HG02973 (cell line): ENCODE measurements around the gene MTCH1.

Source experiments
- ATAC-seq: cut with Tn5 transposase; IDR thresholded peaks from one replicate; pipeline ENCODE4 v1.9.1; 2021; ENCODE audit warnings: moderate library complexity; ENCODE audit not compliant: unreplicated experiment

The MTCH1 gene

GRCh38 chr6:37018198-37019064, 32.4 kb upstream of the MTCH1 start:
- ATAC-seq = peak; percentile 83

GRCh38 chr6:37017606-37018197, 31.7 kb upstream of the MTCH1 start:
- no peak for ATAC-seq

GRCh38 chr6:37016995-37017394, 31.0 kb upstream of the MTCH1 start:
- no peak for ATAC-seq

GRCh38 chr6:37015532-37015931, 29.5 kb upstream of the MTCH1 start:
- no peak for ATAC-seq

DNA sequence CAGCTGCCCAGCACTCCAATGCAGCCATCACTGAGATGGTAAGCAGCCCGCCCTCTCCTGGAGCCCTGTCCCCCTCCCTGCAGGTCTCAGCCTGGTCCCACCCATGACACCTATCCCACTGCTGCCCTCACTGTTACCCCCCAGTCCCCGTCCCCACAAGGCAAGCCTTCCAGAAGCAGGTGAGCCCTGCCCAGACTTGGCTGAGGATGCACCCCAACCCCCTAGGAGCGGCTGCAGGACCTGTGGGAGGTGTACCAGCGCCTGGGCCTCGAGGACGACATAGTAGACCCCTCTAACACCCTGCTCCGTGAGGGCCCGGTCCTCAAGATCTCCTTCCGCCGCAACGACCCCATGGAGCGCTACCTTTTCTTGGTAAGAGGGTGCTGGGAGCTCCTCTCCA, 28.7 kb upstream of the MTCH1 start:
- ATAC-seq = no peak

DNA sequence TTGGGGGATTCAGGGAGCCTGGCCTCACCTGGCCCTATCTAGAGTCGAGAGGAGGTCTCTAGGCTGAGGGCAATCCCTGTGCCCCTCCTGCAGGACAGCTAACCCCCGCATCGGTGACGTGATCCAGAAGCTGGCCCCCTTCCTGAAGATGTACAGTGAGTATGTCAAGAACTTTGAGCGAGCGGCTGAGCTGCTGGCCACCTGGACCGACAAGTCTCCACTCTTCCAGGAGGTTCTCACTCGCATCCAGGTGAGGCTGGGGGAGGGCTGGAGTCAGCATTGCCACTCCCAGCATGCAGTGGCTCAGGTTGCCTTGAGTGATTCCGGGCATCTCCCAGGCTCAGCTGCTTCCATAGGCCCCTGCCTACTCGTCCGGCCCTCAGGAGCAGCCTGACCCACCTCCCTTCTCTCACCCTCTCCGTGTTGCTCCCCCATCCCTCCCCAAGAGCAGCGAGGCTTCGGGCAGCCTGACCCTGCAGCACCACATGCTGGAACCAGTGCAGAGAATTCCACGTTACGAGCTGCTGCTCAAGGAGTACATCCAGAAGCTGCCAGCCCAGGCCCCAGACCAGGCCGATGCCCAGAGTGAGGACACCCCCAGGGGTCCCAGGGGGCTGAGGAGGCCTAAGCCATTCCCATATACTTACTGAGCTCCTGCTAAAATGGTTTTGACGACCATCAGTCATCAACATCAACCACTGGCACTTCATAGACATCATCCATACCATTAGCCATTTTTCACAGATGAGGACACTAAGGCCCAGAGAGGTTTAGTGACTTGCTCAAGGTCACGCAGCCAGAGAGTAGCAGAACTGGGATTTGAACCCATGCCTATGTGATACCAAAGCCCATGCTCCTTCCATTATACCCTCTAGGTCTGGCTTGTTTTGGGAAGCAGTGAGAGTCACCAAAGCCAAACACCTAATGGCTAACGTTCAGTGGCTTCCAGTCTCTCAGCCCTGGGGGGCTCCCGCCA, 27.8 kb upstream of the MTCH1 start:
- no peak for ATAC-seq

GRCh38 chr6:37011656-37012378, 25.8 kb upstream of the MTCH1 start:
- ATAC-seq = no peak

DNA sequence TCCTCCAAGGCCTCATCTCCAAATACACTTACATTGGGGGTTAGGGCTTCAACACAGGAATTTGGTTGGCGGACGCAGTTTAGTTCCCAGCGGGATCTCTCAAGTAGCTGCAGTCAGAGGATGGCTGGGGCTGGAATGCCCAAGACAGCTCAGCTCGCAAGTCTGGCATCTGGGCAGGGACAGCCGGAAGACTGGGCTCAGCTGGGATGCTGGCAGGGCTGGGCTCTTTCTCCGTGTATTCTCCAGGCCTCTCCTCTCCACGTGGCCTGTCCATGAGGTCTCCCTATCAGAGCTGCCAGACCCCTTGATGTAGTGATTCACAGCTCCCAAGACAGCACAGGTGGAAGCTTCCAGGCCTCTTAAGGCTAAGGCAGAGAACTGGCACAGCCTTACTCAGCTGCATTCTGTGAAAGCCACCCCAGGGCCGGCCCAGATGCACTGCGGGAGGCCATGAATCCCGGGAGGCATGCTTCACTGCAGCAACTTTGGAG, 24.5 kb upstream of the MTCH1 start:
- no peak for ATAC-seq

DNA sequence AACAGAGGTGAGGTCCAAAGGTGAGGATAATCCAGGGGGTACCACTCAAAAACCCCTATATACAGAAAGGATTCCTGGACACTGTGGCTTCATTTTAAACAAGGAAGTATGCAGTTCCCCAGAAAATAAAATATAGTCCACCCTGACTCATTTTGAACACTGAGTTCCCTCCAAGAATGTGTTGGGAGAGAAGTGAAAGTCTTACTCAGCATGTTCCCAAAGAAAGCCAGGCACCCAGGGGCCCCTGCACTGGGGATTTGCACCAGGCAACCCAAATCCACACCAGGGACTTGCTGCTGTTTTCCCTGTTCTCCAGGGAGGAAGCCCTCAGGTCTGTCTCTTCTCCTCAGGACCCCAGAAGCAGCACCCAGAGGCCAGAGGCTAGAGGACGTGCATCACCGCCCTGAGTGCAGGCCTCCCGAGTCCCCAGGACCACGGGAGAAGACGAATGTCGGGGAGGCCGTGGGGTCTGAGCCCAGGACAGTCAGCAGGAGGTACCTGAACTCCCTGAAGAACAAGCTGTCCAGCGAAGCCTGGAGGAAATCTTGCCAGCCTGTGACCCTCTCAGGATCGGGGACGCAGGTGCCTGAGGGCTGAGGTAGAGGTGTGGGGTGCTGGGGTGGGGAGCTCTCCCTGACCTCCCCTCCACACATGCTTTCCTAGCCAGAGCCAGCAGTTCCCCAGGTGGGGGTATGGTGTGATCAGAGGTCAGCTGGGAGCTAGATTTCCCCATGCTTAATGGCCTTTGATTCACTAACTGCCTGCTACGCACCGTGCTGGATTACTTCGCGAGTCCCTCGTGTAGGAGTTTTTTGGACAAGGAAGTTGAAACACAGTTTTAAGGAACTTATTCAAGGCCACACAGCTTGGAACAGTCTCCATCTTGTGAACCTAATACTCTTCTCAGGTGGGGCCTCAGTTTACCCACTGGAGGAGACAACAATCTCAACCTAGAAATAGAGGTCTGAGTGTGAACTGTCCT, 22.8 kb upstream of the MTCH1 start:
- ATAC-seq = no peak

- ATAC-seq = no peak
These were observed 21.5 kb upstream of the MTCH1 start for GRCh38 chr6:37007340-37008043.

DNA sequence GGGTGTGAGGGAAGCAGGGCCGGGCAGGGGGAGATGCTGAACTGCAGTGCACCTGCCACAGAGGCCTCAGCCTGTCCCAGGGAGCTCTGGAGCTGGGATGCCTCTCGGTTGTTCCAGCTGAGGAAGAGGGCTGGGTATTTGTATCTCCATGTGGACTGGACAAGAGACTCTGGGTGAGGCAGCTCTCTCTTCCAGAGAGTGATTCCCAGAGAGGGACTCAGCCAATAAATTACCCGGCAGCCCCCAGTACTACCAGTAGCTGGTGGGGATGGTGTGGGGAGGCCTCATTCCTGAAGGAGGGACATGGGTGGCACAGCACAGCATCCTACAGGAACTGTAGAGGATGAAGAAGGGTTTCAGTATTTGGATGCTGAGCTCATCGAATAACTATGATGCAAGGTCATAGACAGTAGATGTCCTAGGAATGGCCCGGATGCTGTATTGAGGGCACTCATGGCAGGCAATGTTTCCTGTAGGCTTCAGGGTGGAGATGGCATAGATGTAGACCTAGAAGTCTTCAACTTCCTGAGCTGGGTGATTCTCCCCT, 20.9 kb upstream of the MTCH1 start:
- no peak for ATAC-seq

DNA sequence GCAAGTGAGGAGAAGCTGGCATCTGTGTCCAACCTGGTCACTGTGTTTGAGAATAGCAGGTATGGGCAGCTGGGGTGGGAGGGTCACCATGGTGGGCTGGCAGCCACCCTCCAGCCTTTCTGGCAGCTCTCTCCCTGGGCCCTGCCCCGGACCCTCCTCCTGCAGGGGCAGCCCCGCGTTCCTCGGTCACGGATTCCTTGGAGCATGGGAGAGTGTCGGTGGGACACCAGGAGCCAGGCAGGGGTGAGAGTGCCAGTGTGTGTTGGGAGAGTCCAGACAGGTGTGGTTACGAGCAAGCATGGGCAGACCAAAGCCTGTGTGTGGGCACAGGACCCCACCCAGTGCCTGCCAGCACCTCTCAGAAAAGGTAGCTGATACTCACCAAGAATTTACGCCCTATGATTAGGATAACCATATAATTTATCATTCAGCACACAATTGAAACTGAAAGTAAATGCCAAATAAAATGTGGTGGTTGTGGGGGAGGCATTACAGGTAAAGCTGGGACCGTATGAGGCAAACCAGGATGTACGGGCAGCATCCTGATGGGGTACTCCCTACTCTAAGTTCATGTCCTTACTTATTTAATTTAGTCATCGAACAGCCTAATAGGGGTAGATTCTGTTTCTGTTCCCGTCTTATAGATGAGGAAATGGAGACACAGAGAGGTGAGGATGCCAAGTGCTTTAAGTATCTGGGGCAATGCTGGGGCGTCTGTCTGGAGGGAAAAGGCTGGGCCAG, 20.0 kb upstream of the MTCH1 start:
- no peak for ATAC-seq

- peak; percentile 66 for ATAC-seq
These were observed 19.2 kb upstream of the MTCH1 start, which contains the start of gene FGD2 for GRCh38 chr6:37005061-37005810. FGD2 (plus strand) TSS chr6:37005655; CDS start chr6:37005818, 163 bp downstream.

DNA sequence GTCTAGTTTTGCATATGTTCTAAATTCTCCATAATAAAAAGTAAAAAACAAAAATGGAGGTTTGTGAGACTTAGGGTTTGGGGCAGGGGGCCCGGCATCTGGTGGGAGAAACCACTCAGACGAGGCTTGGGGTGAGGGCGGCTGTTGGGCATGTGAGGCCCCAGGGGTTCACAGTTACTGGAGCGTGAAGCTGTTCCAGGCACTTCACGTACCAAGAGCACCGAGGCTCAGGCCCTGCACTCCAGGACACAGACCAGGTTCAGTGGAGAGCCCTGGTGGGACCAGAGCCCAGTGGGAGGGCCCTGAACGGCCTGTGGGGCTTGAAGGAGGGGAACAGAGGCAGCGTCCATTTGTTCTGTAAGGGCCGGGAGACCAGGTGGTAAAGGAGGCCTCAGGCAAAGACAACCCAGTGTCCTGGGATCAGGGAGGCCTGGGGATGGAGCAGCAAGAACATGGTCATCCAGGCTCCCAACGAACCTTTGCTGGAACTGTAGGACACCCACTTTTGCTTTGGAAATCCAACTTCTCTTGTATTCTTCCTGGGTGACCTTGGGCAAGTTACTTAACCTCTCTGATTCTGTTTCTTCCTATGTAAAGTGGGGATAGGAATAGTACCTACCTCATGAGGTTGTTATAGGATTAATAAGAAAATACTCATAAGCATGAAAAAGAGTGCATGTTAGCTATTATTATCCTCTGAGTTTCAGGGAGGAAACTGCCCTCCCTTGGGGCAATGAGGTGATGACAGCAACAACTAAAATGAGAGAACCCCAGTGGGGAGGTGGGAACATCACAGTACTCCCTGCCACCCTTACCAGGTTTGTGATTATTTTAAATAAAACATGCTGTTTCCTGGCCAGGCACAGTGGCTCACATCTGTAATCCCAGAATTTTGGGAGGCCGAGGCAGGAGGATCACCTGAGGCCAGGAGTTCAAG, 18.3 kb upstream of the MTCH1 start:
- no peak for ATAC-seq

- ATAC-seq = no peak
These were observed 13.7 kb upstream of the MTCH1 start for GRCh38 chr6:36999751-37000125.
